GM18870 (cell line): ENCODE results near the gene CD93.

Experiments used
- ATAC-seq: cut with Tn5 transposase; IDR thresholded peaks from one replicate; pipeline ENCODE4 v1.9.1; 2021; ENCODE audit warnings: moderate library complexity; ENCODE audit not compliant: unreplicated experiment

The CD93 gene

GRCh38 chr20:23039136-23039875 lies 46.8 kb downstream of the CD93 start:
- no peak for ATAC-seq

GRCh38 chr20:23037017-23037481 lies 49.1 kb downstream of the CD93 start:
- no peak for ATAC-seq

DNA sequence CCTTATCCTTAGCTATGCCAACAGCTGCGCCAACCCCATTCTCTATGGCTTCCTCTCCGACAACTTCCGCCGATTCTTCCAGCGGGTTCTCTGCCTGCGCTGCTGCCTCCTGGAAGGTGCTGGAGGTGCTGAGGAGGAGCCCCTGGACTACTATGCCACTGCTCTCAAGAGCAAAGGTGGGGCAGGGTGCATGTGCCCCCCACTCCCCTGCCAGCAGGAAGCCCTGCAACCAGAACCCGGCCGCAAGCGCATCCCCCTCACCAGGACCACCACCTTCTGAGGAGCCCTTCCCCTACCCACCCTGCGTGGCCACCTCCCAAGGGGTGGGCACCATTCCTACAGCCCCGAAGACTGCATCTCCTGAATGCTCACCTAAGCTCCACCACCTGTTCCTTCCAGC lies 49.8 kb downstream of the CD93 start:
- ATAC-seq, result no peak

GRCh38 chr20:23035731-23036130 lies 50.4 kb downstream of the CD93 start:
- no peak for ATAC-seq

GRCh38 chr20:23034721-23035671 lies 51.1 kb downstream of the CD93 start, which contains the start of gene SSTR4:
Gene SSTR4 (plus strand): TSS chr20:23035312. CDS start chr20:23035484, 172 bp downstream.
- no peak for ATAC-seq

- ATAC-seq, result no peak
These were observed 52.2 kb downstream of the CD93 start for GRCh38 chr20:23033918-23034317.

- no peak for ATAC-seq
These were observed 53.4 kb downstream of the CD93 start for GRCh38 chr20:23032750-23033078.

DNA sequence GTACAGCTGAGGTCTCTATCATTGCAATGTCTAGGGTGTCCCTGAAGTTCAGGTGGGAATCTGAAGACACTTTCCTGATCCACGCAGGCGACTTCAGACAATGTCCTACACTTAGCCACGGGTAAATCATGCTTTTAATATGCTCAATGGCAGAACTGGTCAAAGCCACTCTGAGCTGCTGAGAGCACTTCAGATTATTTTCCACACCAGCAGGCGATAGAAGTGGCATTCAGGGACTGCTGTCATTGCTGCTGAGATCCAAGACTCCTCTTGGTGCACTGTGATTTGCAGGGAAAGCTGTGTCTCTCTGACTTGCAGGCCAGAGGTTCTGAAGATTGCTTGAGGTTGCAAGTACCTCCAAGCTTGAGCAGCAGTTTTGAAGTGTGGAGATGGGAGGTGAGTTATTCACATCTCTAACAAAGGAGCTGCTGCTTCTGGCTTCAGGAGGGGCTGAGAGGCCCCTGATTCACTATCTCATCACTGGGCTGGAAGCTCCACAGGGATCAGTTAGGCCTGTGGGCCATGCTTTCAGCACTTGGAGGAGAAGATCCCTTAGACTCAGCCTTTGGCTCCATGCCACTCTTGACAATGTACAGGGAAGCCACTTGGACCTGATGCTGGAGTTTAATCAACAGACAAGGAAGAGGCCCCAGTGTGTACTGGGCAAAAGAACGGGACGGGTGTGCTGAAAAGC lies 53.9 kb downstream of the CD93 start:
- no peak for ATAC-seq

GRCh38 chr20:23031346-23031745 lies 54.8 kb downstream of the CD93 start:
- no peak for ATAC-seq
